HEK293 (cell line): ENCODE data around the gene PCBD1.
A peak's percentile ranks its signal among the peaks of the same experiment; 100 is the strongest.

Experiments used
- BCL6B ChIP-seq: fragments of 450-650 bp; formaldehyde crosslinking; IDR thresholded peaks from 2 replicates; pipeline ENCODE4 v1.5.1; 2017; ENCODE audit warnings: missing biosample characterization, missing genetic modification characterization
- ELK4 ChIP-seq: IDR thresholded peaks from 2 replicates; pipeline ENCODE4 v1.6.1; 2011; ENCODE audit warnings: mild to moderate bottlenecking, low read depth, low read length, borderline replicate concordance
- HOXD13 ChIP-seq: sonication (generic); formaldehyde crosslinking; IDR thresholded peaks from 2 replicates; pipeline ENCODE4 v1.8.0; 2022; ENCODE audit warnings: missing genetic modification reagents, borderline replicate concordance
- SP2 ChIP-seq: fragments of 450-650 bp; formaldehyde crosslinking; IDR thresholded peaks from 2 replicates; pipeline ENCODE4 v1.5.1; 2016; ENCODE audit warnings: missing biosample characterization, missing genetic modification characterization
- ZBTB10 ChIP-seq: fragments of 450-650 bp; formaldehyde crosslinking; IDR thresholded peaks from 2 replicates; pipeline ENCODE4 v1.5.1; 2016; ENCODE audit warnings: missing biosample characterization, missing genetic modification characterization
- ZBTB49 ChIP-seq: fragments of 450-650 bp; formaldehyde crosslinking; IDR thresholded peaks from 2 replicates; pipeline ENCODE4 v1.5.1; 2016; ENCODE audit warnings: missing biosample characterization, missing genetic modification characterization, low read depth
- ZNF214 ChIP-seq: fragments of 450-650 bp; formaldehyde crosslinking; IDR thresholded peaks from 2 replicates; pipeline ENCODE4 v1.5.1; 2017; ENCODE audit warnings: missing biosample characterization, mild to moderate bottlenecking, missing genetic modification characterization, borderline replicate concordance
- ZNF26 ChIP-seq: fragments of 450-650 bp; formaldehyde crosslinking; IDR thresholded peaks from 2 replicates; pipeline ENCODE4 v1.5.1; 2016; ENCODE audit warnings: missing biosample characterization, missing genetic modification characterization
- ZNF292 ChIP-seq: fragments of 450-650 bp; formaldehyde crosslinking; IDR thresholded peaks from 2 replicates; pipeline ENCODE4 v1.5.1; 2016; ENCODE audit warnings: low read depth, missing biosample characterization, missing genetic modification characterization, borderline replicate concordance
- ZNF404 ChIP-seq: fragments of 450-650 bp; formaldehyde crosslinking; IDR thresholded peaks from 2 replicates; pipeline ENCODE4 v1.5.1; 2017; ENCODE audit warnings: missing biosample characterization, missing genetic modification characterization
- ZNF549 ChIP-seq: fragments of 450-650 bp; IDR thresholded peaks from 2 replicates; pipeline ENCODE4 v1.5.1; 2018; ENCODE audit warnings: missing biosample characterization, missing genetic modification characterization, mild to moderate bottlenecking, inconsistent platforms, moderate library complexity
- ZNF571 ChIP-seq: fragments of 450-650 bp; formaldehyde crosslinking; IDR thresholded peaks from 2 replicates; pipeline ENCODE4 v1.5.0; 2017; ENCODE audit warnings: missing biosample characterization, missing genetic modification characterization
- ZNF621 ChIP-seq: fragments of 450-650 bp; formaldehyde crosslinking; IDR thresholded peaks from 2 replicates; pipeline ENCODE4 v1.5.1; 2017; ENCODE audit warnings: missing biosample characterization, missing genetic modification characterization
- ZNF623 ChIP-seq: fragments of 450-650 bp; formaldehyde crosslinking; IDR thresholded peaks from 2 replicates; pipeline ENCODE4 v1.5.1; 2016; ENCODE audit warnings: missing biosample characterization, missing genetic modification characterization
- ZNF704 ChIP-seq: fragments of 450-650 bp; formaldehyde crosslinking; IDR thresholded peaks from 2 replicates; pipeline ENCODE4 v1.5.1; 2016; ENCODE audit warnings: missing biosample characterization, missing genetic modification characterization
- ZSCAN30 ChIP-seq: fragments of 450-650 bp; IDR thresholded peaks from 2 replicates; pipeline ENCODE4 v1.5.1; 2018; ENCODE audit warnings: missing biosample characterization, mild to moderate bottlenecking, missing genetic modification characterization, moderate library complexity
- TF ChIP-seq, protein P1 (sequence below): fragments of 450-650 bp; formaldehyde crosslinking; IDR thresholded peaks from 2 replicates; pipeline ENCODE4 v1.5.1; 2017; ENCODE audit warnings: missing biosample characterization, missing genetic modification characterization
- TF ChIP-seq, protein P2 (sequence below): fragments of 450-650 bp; formaldehyde crosslinking; IDR thresholded peaks from 2 replicates; pipeline ENCODE4 v1.5.1; 2017; ENCODE audit warnings: missing biosample characterization, missing genetic modification characterization
- TF ChIP-seq, protein P3 (sequence below): fragments of 450-650 bp; formaldehyde crosslinking; IDR thresholded peaks from 2 replicates; pipeline ENCODE4 v1.5.1; 2016; ENCODE audit warnings: missing biosample characterization, missing genetic modification characterization
- TF ChIP-seq, protein P4 (sequence below): fragments of 450-650 bp; formaldehyde crosslinking; IDR thresholded peaks from 2 replicates; pipeline ENCODE4 v1.5.1; 2016; ENCODE audit warnings: missing biosample characterization, missing genetic modification characterization

The PCBD1 gene

DNA sequence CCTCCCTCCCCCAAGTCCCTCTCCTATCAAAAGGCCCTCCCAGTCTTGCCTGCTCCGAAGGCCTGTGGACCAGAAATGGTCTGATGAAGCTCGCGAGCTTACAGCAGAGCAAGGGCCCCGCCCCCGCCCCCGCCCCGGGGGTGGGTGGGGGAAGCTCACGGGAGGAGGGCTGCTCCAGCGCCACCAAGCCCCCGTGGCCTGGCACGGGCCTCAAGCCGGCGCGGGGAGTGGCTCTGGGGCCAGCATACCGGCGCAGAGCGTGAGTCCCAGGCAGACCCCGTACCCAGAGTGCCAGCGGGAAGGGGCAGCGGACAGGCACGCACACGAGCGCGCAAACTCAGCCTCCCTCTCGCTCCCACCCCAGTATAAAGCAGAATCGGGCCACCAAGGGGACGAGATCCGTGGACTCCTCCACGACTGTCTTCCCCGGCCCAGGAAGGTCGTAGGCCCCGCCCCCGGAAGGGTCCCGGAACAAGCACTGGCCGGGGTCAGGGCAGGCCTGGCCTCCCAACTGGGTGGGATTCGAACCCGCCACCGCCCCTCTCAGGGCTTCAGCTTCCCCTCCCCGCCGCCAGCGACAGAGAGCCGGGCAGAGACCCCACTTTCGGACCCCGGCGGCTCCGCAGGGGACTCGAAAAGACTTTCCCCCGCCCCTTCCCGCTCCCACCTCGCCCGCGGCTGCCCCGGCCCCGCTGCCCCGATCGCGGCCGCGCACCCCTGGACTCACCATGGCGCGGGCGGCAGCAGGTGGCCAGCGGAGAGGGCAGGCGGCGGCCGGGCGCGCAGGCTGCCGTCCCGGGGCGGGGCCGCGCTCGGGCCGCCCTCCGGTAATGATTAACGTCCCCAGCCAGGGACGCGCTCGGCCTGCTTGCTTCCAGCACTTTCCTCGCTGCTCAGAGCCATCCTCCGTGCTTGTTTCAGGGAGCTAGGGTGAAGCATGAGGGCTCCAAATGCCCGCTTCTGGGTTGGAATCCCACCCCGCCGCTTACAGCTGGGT, at the start of gene PCBD1 (continued):
- TF ChIP-seq, protein P1, sequence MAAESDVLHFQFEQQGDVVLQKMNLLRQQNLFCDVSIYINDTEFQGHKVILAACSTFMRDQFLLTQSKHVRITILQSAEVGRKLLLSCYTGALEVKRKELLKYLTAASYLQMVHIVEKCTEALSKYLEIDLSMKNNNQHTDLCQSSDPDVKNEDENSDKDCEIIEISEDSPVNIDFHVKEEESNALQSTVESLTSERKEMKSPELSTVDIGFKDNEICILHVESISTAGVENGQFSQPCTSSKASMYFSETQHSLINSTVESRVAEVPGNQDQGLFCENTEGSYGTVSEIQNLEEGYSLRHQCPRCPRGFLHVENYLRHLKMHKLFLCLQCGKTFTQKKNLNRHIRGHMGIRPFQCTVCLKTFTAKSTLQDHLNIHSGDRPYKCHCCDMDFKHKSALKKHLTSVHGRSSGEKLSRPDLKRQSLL = peak; percentile 91
- TF ChIP-seq HOXD13 (no peak), ZNF571 (tag by site-specific recombination) (no peak), ZBTB10 (tag by site-specific recombination) (0 out of 2 replicates have a peak, but pooled peaks have one; percentile 33), ZNF549 (no peak), ZNF214 (tag by site-specific recombination) (no peak), ZNF621 (tag by site-specific recombination) (no peak), ZNF623 (tag by site-specific recombination) (no peak), ZNF292 (no peak), ZNF704 (tag by site-specific recombination) (no peak), SP2 (tag by site-specific recombination) (peak; percentile 82), ZNF404 (tag by site-specific recombination) (no peak), ELK4 (no peak), ZNF26 (no peak), ZSCAN30 (tag by site-specific recombination) (peak; percentile 43; the same call in 1 of the 2 replicates), BCL6B (tag by site-specific recombination) (no peak), ZBTB49 (no peak)
- TF ChIP-seq, protein P2, sequence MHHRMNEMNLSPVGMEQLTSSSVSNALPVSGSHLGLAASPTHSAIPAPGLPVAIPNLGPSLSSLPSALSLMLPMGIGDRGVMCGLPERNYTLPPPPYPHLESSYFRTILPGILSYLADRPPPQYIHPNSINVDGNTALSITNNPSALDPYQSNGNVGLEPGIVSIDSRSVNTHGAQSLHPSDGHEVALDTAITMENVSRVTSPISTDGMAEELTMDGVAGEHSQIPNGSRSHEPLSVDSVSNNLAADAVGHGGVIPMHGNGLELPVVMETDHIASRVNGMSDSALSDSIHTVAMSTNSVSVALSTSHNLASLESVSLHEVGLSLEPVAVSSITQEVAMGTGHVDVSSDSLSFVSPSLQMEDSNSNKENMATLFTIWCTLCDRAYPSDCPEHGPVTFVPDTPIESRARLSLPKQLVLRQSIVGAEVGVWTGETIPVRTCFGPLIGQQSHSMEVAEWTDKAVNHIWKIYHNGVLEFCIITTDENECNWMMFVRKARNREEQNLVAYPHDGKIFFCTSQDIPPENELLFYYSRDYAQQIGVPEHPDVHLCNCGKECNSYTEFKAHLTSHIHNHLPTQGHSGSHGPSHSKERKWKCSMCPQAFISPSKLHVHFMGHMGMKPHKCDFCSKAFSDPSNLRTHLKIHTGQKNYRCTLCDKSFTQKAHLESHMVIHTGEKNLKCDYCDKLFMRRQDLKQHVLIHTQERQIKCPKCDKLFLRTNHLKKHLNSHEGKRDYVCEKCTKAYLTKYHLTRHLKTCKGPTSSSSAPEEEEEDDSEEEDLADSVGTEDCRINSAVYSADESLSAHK (tag by site-specific recombination) = no peak
- TF ChIP-seq, protein P3, sequence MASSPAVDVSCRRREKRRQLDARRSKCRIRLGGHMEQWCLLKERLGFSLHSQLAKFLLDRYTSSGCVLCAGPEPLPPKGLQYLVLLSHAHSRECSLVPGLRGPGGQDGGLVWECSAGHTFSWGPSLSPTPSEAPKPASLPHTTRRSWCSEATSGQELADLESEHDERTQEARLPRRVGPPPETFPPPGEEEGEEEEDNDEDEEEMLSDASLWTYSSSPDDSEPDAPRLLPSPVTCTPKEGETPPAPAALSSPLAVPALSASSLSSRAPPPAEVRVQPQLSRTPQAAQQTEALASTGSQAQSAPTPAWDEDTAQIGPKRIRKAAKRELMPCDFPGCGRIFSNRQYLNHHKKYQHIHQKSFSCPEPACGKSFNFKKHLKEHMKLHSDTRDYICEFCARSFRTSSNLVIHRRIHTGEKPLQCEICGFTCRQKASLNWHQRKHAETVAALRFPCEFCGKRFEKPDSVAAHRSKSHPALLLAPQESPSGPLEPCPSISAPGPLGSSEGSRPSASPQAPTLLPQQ (tag by site-specific recombination) = peak; percentile 68
- TF ChIP-seq, protein P4, sequence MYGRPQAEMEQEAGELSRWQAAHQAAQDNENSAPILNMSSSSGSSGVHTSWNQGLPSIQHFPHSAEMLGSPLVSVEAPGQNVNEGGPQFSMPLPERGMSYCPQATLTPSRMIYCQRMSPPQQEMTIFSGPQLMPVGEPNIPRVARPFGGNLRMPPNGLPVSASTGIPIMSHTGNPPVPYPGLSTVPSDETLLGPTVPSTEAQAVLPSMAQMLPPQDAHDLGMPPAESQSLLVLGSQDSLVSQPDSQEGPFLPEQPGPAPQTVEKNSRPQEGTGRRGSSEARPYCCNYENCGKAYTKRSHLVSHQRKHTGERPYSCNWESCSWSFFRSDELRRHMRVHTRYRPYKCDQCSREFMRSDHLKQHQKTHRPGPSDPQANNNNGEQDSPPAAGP (tag by site-specific recombination) = no peak; the same call in 1 of the 2 replicates
